ENCODE results near the gene XPO5.

DNA sequence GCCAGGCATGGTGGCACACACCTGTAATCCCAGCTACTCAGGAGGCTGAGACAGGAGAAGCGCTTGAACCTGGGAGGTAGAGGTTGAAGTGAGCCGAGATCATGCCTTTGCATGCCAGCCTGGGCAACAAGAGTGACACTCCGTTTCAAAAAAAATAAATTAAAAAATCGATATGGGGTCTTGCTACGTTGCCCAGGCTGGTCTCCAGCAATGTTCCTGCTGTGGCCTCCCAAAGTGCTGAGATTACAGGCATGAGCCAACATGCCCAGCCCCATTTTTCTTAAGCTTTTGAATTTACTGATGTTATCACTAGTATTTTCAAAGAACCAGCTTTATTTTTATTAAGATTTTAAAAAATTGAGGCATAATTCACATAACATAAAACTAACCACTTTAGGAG lies 35.3 kb downstream of the XPO5 start:
- no peak for TF ChIP-seq CEBPB (IDR thresholded peaks at IDR 0.05; ENCODE audit: low read depth)
- TF ChIP-seq, protein P1, sequence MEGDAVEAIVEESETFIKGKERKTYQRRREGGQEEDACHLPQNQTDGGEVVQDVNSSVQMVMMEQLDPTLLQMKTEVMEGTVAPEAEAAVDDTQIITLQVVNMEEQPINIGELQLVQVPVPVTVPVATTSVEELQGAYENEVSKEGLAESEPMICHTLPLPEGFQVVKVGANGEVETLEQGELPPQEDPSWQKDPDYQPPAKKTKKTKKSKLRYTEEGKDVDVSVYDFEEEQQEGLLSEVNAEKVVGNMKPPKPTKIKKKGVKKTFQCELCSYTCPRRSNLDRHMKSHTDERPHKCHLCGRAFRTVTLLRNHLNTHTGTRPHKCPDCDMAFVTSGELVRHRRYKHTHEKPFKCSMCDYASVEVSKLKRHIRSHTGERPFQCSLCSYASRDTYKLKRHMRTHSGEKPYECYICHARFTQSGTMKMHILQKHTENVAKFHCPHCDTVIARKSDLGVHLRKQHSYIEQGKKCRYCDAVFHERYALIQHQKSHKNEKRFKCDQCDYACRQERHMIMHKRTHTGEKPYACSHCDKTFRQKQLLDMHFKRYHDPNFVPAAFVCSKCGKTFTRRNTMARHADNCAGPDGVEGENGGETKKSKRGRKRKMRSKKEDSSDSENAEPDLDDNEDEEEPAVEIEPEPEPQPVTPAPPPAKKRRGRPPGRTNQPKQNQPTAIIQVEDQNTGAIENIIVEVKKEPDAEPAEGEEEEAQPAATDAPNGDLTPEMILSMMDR (IDR thresholded peaks at IDR 0.05 in 2 of 3, conservative IDR thresholded peaks at IDR 0.05 in 1 of 3; ENCODE audit: borderline replicate concordance in 1 of 3, insufficient read depth in 1 of 3, low read depth in 2 of 3, low read length in 2 of 3): no peak
- TF ChIP-seq POLR2AphosphoS5 (IDR thresholded peaks at IDR 0.05; ENCODE audit: low read depth, low read length): no peak
- no peak for TF ChIP-seq POLR2A (IDR thresholded peaks at IDR 0.05; ENCODE audit: borderline replicate concordance, extremely low read depth, insufficient read depth, insufficient read length)
- no peak for TF ChIP-seq EZH2 (IDR thresholded peaks at IDR 0.05)
- no peak for TF ChIP-seq RAD21 (IDR thresholded peaks at IDR 0.05; ENCODE audit: low read depth)
- no peak for TF ChIP-seq CBX3 (IDR thresholded peaks at IDR 0.05; ENCODE audit: low read depth)
- no peak for TF ChIP-seq SP1 (IDR thresholded peaks at IDR 0.05; ENCODE audit: low read depth)

Measured in HCT116 (cell line).